PC-9 (cell line): ENCODE measurements around the gene NKAIN1. TPM values are rescaled to one million over a fixed set of nuclear protein-coding genes. Genes with fewer than 3 reads are reported as not detected.

Experiments
- BruUV-seq: library from RNA; stranded (reverse); fragments of 400-500 nt; replicated peaks from 2 replicates; lab custom pipeline; 2021; lab: Mats Ljungman, UMichigan
- CTCF ChIA-PET: fragments of 300-600 bp; sonication (Branson Sonifier 250); formaldehyde crosslinking; loops from one replicate; lab custom pipeline; 2022; ENCODE audit warnings: antibody characterized with exemption; lab: Charles Lee
- POLR2A ChIA-PET: fragments of 300-600 bp; sonication (Branson Sonifier 250); formaldehyde crosslinking; loops from one replicate; lab custom pipeline; 2022; ENCODE audit warnings: antibody characterized with exemption; ENCODE audit not compliant: unreplicated experiment; lab: Charles Lee
- DNase-seq, 2 experiments: peaks; one replicate each; pipeline versions ENCODE4 v3.0.0 to v3.0.0-alpha.2; 2015 to 2022; ENCODE audit warnings: mixed read lengths in 1 of 2
- H2AFZ ChIP-seq: fragments of 200-600 bp; sonication (generic); 2 replicates; pipeline ENCODE4 v1.8.1; 2017; ENCODE audit warnings: antibody characterized with exemption
- H3F3A ChIP-seq: fragments of 200-600 bp; sonication (generic); 2 replicates; pipeline ENCODE4 v1.8.1; 2017; ENCODE audit warnings: antibody characterized with exemption, mild to moderate bottlenecking, low read depth; ENCODE audit not compliant: insufficient read depth
- H3K27ac ChIP-seq: fragments of 200-600 bp; sonication (generic); 2 replicates; pipeline ENCODE4 v1.6.1; 2016; ENCODE audit warnings: mixed run types
- H3K27me3 ChIP-seq: fragments of 200-600 bp; sonication (generic); 2 replicates; pipeline ENCODE4 v1.6.1; 2016; ENCODE audit warnings: low read depth, mixed run types; ENCODE audit not compliant: insufficient read depth
- H3K36me3 ChIP-seq: fragments of 200-600 bp; sonication (generic); 2 replicates; pipeline ENCODE4 v1.6.1; 2016; ENCODE audit warnings: low read depth, mixed run types
- H3K4me1 ChIP-seq: fragments of 200-600 bp; sonication (generic); replicated peaks from 2 replicates; pipeline ENCODE4 v1.6.1; 2016; ENCODE audit warnings: mixed run types; ENCODE audit not compliant: insufficient read depth
- H3K4me2 ChIP-seq: fragments of 200-600 bp; sonication (generic); 2 replicates; pipeline ENCODE4 v1.6.1; 2017; ENCODE audit warnings: mixed run types
- H3K4me3 ChIP-seq: fragments of 200-600 bp; sonication (generic); 2 replicates; pipeline ENCODE4 v1.6.1; 2016; ENCODE audit warnings: mixed run types
- H3K79me2 ChIP-seq: fragments of 200-600 bp; sonication (generic); 2 replicates; pipeline ENCODE4 v1.6.1; 2017; ENCODE audit warnings: low read depth, mixed run types
- H3K9me2 ChIP-seq: fragments of 200-600 bp; sonication (generic); 2 replicates; pipeline ENCODE4 v1.8.1; 2017; ENCODE audit warnings: mild to moderate bottlenecking; ENCODE audit not compliant: insufficient read depth
- H3K9me3 ChIP-seq: fragments of 200-600 bp; sonication (generic); 2 replicates; pipeline ENCODE4 v1.8.1; 2016; ENCODE audit warnings: low read depth; ENCODE audit not compliant: insufficient read depth
- H4K20me1 ChIP-seq: fragments of 200-600 bp; sonication (generic); 2 replicates; pipeline ENCODE4 v1.8.1; 2017; ENCODE audit not compliant: insufficient read depth
- EZH2 ChIP-seq: fragments of 200-600 bp; sonication (generic); IDR thresholded peaks from 2 replicates; pipeline ENCODE4 v1.8.0; 2017; ENCODE audit warnings: antibody characterized with exemption, low read depth
- intact Hi-C: fragments of 100-400 bp; cut with micrococcal nuclease; formaldehyde crosslinking; loops from one replicate; pipeline ENCODE4 v1.10.0; 2022; ENCODE audit not compliant: unreplicated experiment
- total RNA-seq: library from RNA; stranded (reverse); gene quantifications from 2 replicates; pipeline ENCODE4 v1.2.3, GENCODE V29; 2021
- TF ChIP-seq, protein P1 (sequence below): fragments of 200-600 bp; sonication (generic); conservative IDR thresholded peaks from 2 replicates; pipeline ENCODE4 v1.6.1; 2017; ENCODE audit warnings: mixed run types, antibody characterized with exemption, mild to moderate bottlenecking, moderate library complexity

The NKAIN1 gene
- total RNA-seq, 1 experiment from 2014 or later = 0.96 TPM

DNA sequence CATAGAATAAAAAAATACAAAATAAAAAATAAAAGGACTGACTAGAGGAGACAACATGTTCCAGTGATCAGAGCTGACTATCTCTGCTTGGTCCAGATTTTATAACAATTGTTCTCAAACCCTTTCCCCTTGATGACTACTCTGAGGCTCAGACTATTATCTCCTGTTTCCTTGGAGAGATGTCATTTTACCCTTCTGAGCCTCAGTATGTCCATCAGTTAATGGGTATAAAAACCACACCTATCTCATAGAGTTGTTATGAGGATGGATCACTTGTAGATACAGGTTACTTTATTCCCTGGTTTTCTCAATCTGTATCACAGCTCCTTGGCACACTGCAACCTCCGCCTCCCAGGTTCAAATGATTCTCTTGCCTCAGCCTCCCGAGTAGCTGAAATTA is 7.0 kb downstream of the NKAIN1 start:
- no peak for TF ChIP-seq EZH2
- TF ChIP-seq, protein P1, sequence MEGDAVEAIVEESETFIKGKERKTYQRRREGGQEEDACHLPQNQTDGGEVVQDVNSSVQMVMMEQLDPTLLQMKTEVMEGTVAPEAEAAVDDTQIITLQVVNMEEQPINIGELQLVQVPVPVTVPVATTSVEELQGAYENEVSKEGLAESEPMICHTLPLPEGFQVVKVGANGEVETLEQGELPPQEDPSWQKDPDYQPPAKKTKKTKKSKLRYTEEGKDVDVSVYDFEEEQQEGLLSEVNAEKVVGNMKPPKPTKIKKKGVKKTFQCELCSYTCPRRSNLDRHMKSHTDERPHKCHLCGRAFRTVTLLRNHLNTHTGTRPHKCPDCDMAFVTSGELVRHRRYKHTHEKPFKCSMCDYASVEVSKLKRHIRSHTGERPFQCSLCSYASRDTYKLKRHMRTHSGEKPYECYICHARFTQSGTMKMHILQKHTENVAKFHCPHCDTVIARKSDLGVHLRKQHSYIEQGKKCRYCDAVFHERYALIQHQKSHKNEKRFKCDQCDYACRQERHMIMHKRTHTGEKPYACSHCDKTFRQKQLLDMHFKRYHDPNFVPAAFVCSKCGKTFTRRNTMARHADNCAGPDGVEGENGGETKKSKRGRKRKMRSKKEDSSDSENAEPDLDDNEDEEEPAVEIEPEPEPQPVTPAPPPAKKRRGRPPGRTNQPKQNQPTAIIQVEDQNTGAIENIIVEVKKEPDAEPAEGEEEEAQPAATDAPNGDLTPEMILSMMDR = no peak
- DNase-seq = no peak
- Histone ChIP-seq H4K20me1 (no peaks in the 10 kb centered on the region), H2AFZ (no peak overlapping the region), H3K9me3 (no peaks in the 10 kb centered on the region), H3K4me3 (no peak overlapping the region), H3K4me1 (no peaks in the 10 kb centered on the region), H3F3A (no peaks in the 10 kb centered on the region), H3K4me2 (no peak overlapping the region), H3K27ac (no peak overlapping the region), H3K79me2 (no peaks in the 10 kb centered on the region), H3K9me2 (no peaks in the 10 kb centered on the region), H3K27me3 (peaks cover 18% of the 10 kb centered on the region; the same call in 1 of the 2 replicates), H3K36me3 (no peaks in the 10 kb centered on the region)
- intact Hi-C loops = no loop called here
- CTCF ChIA-PET = no interaction called here
- POLR2A ChIA-PET = no interaction called here
- BruUV-seq = no TSS peak

DNA sequence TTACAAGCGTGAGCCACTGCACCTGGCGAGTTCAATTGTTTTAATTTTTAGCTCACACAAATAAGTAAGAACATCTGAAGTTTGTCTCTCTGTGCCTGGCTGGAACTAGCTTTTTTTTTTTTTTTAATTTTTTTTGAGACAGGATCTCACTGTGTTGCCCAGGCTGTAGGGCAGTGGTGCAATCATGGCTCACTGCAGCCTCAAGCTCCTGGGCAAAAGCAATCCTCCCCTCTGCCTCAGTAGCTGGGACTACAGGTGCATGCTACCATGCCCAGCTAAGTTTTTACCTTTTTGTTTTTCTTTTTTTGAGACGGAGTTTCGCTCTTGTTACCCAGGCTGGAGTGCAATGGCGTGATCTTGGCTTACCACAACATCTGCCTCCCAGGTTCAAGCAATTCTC is 7.9 kb downstream of the NKAIN1 start:
- H4K20me1 ChIP-seq = no peaks in the 10 kb centered on the region
- no peak for DNase-seq
- intact Hi-C loops = no loop called here
- CTCF ChIA-PET = no interaction called here
- no peak overlapping the region for H3K27ac ChIP-seq
- no peaks in the 10 kb centered on the region for H3K36me3 ChIP-seq
- no peak overlapping the region for H3K4me3 ChIP-seq
- TF ChIP-seq EZH2 = no peak
- no peaks in the 10 kb centered on the region for H3K79me2 ChIP-seq
- H3F3A ChIP-seq = no peaks in the 10 kb centered on the region
- H3K9me2 ChIP-seq = no peaks in the 10 kb centered on the region
- no TSS peak for BruUV-seq
- no peak overlapping the region for H3K4me2 ChIP-seq
- H3K4me1 ChIP-seq = no peaks in the 10 kb centered on the region
- no peak overlapping the region for H2AFZ ChIP-seq
- POLR2A ChIA-PET = interaction anchor here (0.7 kb wide), 1 partner anchor 14 kb away, joined by 3 read pairs; no protein-coding TSS in a partner anchor
- H3K9me3 ChIP-seq = no peaks in the 10 kb centered on the region
- peaks cover 13% of the 10 kb centered on the region; the same call in 1 of the 2 replicates for H3K27me3 ChIP-seq

DNA sequence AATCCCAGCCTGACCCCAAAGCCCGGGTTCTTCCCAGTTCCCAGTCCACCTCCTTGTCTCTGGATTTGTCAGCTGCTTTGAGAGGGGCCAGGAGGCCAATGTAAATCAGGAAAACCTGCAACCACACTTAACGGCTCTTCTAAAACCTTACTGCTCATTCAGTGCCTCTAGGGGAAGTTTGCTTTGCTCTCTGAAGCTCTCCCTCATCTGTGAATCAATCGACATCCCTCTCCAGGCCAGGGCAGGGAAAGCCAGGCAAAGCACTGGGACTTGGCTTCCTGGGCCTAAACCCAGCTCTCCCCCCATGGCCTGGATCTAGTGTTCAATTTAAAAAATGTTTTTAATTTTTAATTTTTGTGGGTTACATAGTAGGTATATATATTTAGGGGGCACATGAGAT is 9.3 kb downstream of the NKAIN1 start:
- Histone ChIP-seq H3K36me3 (no peaks in the 10 kb centered on the region), H3K4me3 (no peak overlapping the region), H3K27me3 (no peaks in the 10 kb centered on the region), H3K79me2 (no peaks in the 10 kb centered on the region), H3K4me1 (no peaks in the 10 kb centered on the region), H3K9me2 (no peaks in the 10 kb centered on the region), H4K20me1 (no peaks in the 10 kb centered on the region), H2AFZ (no peak overlapping the region), H3K4me2 (no peak overlapping the region), H3K9me3 (no peaks in the 10 kb centered on the region), H3F3A (no peaks in the 10 kb centered on the region), H3K27ac (no peak overlapping the region)
- CTCF ChIA-PET = no interaction called here
- DNase-seq = no peak
- TF ChIP-seq, protein P1 = no peak
- intact Hi-C loops = no loop called here
- POLR2A ChIA-PET = no interaction called here
- BruUV-seq = no TSS peak

DNA sequence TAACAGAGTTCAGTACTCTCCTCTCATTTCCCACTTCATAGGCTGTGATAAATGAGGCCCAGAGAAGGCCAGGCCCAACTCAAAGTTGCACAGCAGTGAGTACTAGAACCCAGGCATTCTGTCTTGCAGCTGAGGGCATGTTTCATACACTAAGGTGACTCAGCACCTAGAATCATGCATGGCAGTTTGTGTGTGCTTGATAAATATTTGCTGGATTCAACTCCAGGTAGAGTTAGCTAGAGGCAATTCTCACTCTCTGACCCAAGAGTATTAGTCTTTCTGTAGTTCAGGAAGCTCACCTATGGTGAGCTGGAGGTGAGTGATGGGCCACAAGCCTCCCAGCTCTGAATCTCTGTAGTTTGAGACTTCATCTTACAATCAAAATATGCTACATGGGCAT is 10.7 kb downstream of the NKAIN1 start:
- peaks cover 5% of the 10 kb centered on the region for H3K27me3 ChIP-seq
- no peak overlapping the region for H2AFZ ChIP-seq
- no peak for DNase-seq
- no peaks in the 10 kb centered on the region for H3K9me3 ChIP-seq
- BruUV-seq = no TSS peak
- H3F3A ChIP-seq = no peaks in the 10 kb centered on the region
- no peak overlapping the region for H3K4me3 ChIP-seq
- H4K20me1 ChIP-seq = no peaks in the 10 kb centered on the region
- H3K4me2 ChIP-seq = no peak overlapping the region
- H3K9me2 ChIP-seq = no peaks in the 10 kb centered on the region
- POLR2A ChIA-PET = interaction anchor here (0.7 kb wide), 1 partner anchor 31 kb away, joined by 3 read pairs; no protein-coding TSS in a partner anchor
- CTCF ChIA-PET = no interaction called here
- H3K36me3 ChIP-seq = no peaks in the 10 kb centered on the region
- H3K79me2 ChIP-seq = no peaks in the 10 kb centered on the region
- no peak for TF ChIP-seq EZH2
- TF ChIP-seq, protein P1 = no peak
- no peak overlapping the region for H3K27ac ChIP-seq
- no peaks in the 10 kb centered on the region for H3K4me1 ChIP-seq
- intact Hi-C loops = no loop called here
